Muscle layer of colon (tissue), 2 donors: ENCODE measurements around the gene SNAP47.

ENCODE experiments used
- H3K27ac ChIP-seq: one replicate; pipeline ENCODE4 v1.7.0; 2013; ENCODE audit warnings: low read depth, mild to moderate bottlenecking, low read length, moderate library complexity
- H3K27me3 ChIP-seq, 2 donors: one replicate each; pipeline ENCODE4 v1.7.0; 2013; ENCODE audit warnings: low read length in 2 of 2, mild to moderate bottlenecking in 2 of 2; ENCODE audit not compliant: insufficient read depth in 2 of 2, control insufficient read depth in 1 of 2
- H3K36me3 ChIP-seq: one replicate; pipeline ENCODE4 v1.7.0; 2013; ENCODE audit warnings: mild to moderate bottlenecking, low read length; ENCODE audit not compliant: insufficient read depth
- H3K4me1 ChIP-seq: one replicate; pipeline ENCODE4 v1.7.0; 2013; ENCODE audit warnings: mild to moderate bottlenecking, low read length; ENCODE audit not compliant: insufficient read depth
- H3K4me3 ChIP-seq, 2 donors: one replicate each; pipeline ENCODE4 v1.7.0; 2013; ENCODE audit warnings: low read length in 2 of 2, low read depth in 1 of 2, mild to moderate bottlenecking in 1 of 2, moderate library complexity in 1 of 2
- H3K9ac ChIP-seq: one replicate; pipeline ENCODE4 v1.7.0; 2013; ENCODE audit warnings: low read length
- H3K9me3 ChIP-seq: one replicate; pipeline ENCODE4 v1.7.0; 2013; ENCODE audit warnings: mild to moderate bottlenecking, low read length
- donor health status: abdominal sarcoma.
- donor health status: Adenocarcinoma of cecum.

The SNAP47 gene

DNA sequence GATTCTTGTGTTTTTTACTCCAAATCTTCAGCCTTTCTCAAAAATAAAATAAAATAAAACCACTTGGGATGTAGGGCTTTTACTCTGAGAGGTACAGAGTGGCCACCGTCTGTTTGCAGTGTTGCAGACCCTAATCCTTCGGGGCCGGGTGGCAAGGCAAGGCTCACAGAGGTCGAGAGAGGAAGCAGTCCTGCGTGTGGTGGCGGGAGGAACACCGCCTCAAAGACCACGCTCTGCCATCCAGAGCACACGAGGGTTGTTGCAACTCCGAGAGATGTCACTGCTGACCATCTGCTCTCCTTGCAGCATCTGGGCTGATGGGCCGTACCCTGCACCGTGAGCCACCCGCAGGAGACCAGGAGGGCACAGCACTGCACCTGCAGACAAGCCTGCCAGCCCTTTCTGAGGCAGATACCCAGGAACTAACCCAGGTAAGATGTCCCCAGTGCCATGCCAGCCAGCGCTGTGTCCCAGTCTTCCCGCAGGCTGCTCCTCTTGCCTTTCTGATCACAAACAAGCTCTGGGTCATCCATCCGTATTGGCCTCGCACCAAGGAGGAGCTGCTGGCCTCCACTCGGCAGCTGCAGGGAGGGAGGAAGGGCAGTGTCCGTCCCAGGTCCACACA, 31.5 kb downstream of the SNAP47 start:
- Histone ChIP-seq H3K9ac (no peak overlapping the region), H3K27me3 (no peaks in the 10 kb centered on the region), H3K4me3 (no peak overlapping the region), H3K36me3 (peaks cover 41% of the 10 kb centered on the region), H3K9me3 (no peaks in the 10 kb centered on the region), H3K27ac (no peak overlapping the region), H3K4me1 (peaks cover 21% of the 10 kb centered on the region)

DNA sequence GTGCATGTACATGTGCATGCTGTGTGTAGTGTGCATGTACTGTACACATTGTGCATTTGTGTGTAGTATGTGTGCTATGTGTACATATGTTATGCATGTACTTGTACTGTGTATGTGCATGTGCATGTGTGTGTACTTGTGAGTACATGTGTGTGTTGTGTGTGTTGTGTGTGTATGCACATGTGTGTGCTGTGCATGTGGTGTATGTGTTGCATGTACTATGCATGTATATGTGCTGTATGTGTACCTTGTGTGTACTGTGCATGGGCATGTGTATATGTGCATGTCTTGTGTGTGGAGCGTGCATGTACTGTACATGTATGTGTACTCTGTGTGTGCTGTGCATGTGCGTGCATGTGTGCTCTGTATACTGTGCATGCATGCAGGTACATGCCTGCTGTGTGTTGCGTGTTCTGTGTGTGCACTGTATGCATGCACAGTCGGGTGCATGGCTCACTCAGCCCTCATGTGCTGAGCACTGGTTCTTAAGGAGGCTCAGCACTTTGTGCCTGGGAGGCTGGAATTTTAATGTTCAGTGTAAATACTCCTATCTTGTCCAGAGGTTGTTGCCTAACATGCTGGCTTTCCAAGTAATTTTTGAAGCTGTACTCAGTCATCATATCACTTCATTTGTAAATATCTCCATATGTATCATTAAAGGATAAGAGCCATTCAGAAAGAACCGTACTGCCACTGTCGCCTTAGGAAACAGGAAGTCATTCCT, 32.3 kb downstream of the SNAP47 start:
- H3K36me3 ChIP-seq: peaks cover 41% of the 10 kb centered on the region
- H3K9me3 ChIP-seq: no peaks in the 10 kb centered on the region
- no peak overlapping the region for H3K27ac ChIP-seq
- H3K9ac ChIP-seq: no peak overlapping the region
- H3K27me3 ChIP-seq: no peaks in the 10 kb centered on the region
- peaks cover 14% of the 10 kb centered on the region for H3K4me1 ChIP-seq
- H3K4me3 ChIP-seq: no peak overlapping the region

DNA sequence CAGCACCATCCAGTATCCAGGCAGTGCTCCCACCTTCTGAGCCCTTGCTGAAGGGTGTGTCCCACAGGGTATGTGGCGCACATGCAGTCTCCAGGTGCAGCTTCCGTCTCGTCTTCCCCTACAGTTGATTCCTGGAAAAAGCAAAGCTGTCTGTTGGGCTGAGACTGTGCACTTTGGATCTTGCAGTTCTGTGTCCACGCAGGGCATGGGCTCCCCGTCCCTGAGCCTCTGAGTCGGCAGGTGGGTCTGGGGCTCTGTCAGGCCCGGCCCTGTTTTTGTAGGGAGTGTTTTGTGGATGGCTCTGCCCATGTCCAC, 32.8 kb downstream of the SNAP47 start:
- Histone ChIP-seq H3K9me3 (no peaks in the 10 kb centered on the region), H3K9ac (no peak overlapping the region), H3K36me3 (peaks cover 41% of the 10 kb centered on the region), H3K4me1 (peaks cover 9% of the 10 kb centered on the region), H3K4me3 (no peak overlapping the region), H3K27ac (no peak overlapping the region), H3K27me3 (no peaks in the 10 kb centered on the region)

DNA sequence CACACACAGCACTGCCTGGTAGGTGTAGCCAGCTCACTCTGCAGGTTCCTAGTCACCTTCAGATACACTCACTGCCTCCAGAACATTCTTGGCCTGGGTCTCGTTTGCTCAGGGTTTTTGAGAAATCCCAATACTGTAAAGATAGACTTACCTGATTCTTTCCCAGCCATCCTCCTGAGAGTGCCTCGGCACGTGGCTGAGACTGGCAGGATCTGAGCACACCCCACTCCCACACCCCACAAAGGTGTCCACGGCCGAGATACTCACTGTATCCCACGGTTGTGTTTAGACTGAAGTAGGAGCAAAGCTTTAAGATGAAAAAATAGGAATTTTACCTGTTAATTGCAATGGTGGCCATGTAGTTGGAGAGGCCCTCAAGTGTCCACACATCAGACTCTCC, 33.4 kb downstream of the SNAP47 start:
- no peak overlapping the region for H3K27ac ChIP-seq
- peaks cover 41% of the 10 kb centered on the region for H3K36me3 ChIP-seq
- H3K27me3 ChIP-seq: no peaks in the 10 kb centered on the region
- peaks cover 7% of the 10 kb centered on the region for H3K4me1 ChIP-seq
- H3K4me3 ChIP-seq: no peak overlapping the region
- H3K9ac ChIP-seq: no peak overlapping the region
- no peaks in the 10 kb centered on the region for H3K9me3 ChIP-seq

DNA sequence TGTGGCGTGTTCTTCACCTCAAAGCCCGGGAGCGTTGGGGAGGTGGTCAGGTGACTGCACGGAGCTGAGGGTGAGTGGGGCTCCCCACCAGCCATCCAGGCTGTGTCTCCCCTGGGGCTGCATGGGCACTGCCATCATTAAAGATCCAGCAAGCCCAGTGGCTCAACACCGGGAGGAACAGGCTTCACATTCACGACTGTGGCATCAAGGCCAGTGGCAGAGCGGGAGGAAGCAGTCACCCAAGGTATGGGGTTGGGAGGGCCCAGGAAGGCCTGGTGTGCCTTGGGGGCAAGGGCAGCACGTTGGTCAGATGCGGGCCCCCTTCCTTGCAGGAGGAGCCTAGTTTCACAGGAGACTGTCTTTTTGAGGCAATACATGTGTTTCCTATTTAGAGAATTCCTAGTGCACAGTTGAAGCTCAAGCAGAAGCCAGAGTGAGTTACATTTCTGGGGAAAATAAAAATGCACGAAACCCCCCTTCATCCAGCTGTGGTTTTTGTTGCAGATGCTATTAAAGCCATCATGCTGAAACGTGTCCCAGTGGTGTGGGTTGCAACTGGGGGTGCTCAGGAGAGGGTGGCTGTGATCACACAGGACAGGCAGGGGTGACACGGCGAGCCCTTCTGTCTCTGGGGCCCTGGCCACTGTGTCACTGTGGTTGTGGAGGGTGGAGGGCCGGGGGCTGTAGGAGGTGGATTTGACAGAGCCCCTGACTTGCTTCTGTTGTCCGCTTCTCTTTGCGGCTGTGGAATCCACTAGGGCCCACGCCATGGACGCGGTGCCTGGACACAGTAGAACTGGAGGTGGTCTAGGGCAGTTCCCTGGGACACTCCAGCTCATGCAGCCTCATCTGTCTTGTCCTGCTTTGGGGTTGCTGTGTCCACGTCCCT, 34.1 kb downstream of the SNAP47 start:
- no peak overlapping the region for H3K9ac ChIP-seq
- H3K36me3 ChIP-seq: peaks cover 41% of the 10 kb centered on the region
- no peaks in the 10 kb centered on the region for H3K9me3 ChIP-seq
- H3K27ac ChIP-seq: no peak overlapping the region
- H3K4me3 ChIP-seq: no peak overlapping the region
- H3K4me1 ChIP-seq: peaks cover under 1% of the 10 kb centered on the region
- H3K27me3 ChIP-seq: no peaks in the 10 kb centered on the region

DNA sequence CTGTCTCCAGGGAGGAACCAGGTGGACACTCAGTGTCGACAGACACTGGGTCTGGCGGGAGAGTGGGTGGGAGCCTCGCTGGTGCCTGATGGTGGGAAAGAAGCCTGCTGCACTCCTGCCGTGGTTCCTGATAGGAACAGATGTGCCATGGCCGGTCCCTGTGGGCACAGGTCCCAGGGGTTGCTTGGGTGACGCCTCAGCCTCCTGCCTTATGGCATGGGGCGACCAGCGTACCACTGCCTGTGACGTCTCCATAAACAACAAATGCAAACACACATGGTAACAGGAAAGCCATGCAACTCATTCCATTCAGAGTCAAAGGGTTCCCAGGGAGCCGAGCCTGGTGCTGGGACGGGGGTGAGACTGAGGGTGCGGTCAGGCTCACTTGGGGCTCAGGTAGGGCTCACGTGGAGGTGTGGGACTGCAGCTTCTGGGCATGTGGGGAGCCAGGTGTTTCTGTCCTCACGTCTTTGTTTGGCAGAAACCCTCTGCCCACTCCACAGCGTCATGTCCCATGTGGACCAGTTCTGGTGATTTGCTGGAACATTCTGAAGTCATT, 34.8 kb downstream of the SNAP47 start:
- no peak overlapping the region for H3K4me3 ChIP-seq
- peaks cover 41% of the 10 kb centered on the region for H3K36me3 ChIP-seq
- H3K27me3 ChIP-seq: no peaks in the 10 kb centered on the region
- no peak overlapping the region for H3K9ac ChIP-seq
- H3K27ac ChIP-seq: no peak overlapping the region
- H3K4me1 ChIP-seq: peaks cover 3% of the 10 kb centered on the region
- H3K9me3 ChIP-seq: no peaks in the 10 kb centered on the region

DNA sequence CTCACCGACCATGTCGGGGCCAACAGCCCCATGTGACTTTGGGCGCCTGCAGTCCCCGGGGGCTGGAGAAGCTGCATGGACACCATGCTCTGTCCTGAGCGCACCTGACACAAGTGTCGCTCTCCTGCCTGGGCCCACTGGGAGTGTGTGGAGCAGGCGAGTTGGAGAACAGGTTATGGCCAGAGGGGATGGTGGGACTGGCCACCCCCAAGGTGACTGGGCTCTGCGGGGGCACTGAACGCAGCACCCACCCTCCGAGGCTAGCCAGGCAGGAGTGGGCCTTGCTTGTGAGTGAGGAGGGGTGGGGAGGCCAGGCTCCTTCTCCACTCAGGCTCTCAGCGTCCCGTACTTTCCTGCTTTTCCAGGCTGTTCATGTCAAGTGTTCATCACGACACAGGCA, 35.6 kb downstream of the SNAP47 start:
- peaks cover 41% of the 10 kb centered on the region for H3K36me3 ChIP-seq
- no peaks in the 10 kb centered on the region for H3K9me3 ChIP-seq
- no peak overlapping the region for H3K27ac ChIP-seq
- H3K4me3 ChIP-seq: no peak overlapping the region
- no peaks in the 10 kb centered on the region for H3K27me3 ChIP-seq
- H3K4me1 ChIP-seq: peaks cover 10% of the 10 kb centered on the region
- H3K9ac ChIP-seq: no peak overlapping the region

DNA sequence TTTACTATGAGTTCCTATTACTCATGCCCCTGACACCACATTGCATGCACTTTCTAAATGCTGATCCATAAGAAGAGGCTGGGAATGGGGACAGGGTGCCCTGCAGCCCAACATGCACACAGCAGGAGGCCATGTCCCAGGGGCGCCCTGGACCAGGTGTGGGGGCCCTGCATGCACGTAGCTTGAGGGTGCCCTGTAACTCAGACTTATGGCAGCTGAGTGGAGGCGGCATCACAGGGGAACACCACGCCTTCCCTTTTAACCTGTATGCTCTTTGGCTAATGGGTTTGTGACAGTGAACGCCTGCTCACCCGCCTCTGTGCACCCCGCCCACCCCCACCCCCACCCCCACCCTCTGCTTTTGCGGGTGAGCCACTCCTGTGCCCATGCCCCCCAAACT, 36.1 kb downstream of the SNAP47 start:
- peaks cover 41% of the 10 kb centered on the region for H3K36me3 ChIP-seq
- no peaks in the 10 kb centered on the region for H3K27me3 ChIP-seq
- H3K4me1 ChIP-seq: peaks cover 10% of the 10 kb centered on the region
- H3K9ac ChIP-seq: no peak overlapping the region
- no peak overlapping the region for H3K27ac ChIP-seq
- no peak overlapping the region for H3K4me3 ChIP-seq
- no peaks in the 10 kb centered on the region for H3K9me3 ChIP-seq

DNA sequence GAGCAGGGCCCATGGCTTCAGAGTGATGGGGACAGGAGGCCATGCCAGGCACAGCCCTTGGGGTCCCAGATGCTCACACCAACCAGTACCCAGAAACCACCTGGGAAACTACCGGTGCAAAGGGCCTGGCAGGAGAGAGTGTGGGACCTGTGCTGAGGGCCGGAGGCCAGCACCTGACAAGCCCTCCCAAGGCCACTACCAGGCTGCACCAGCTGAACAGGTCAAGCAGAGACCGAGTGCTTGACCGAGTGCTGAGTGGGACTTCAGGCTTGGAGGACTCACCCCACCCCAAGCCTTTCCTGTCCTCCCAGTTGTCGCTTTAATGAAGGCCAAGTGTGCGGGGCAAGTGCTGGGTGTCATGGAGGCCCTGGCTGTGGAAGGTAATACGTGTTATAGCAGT, 36.5 kb downstream of the SNAP47 start:
- H3K27me3 ChIP-seq: no peaks in the 10 kb centered on the region
- H3K27ac ChIP-seq: no peak overlapping the region
- H3K9me3 ChIP-seq: no peaks in the 10 kb centered on the region
- H3K36me3 ChIP-seq: peaks cover 41% of the 10 kb centered on the region
- H3K4me1 ChIP-seq: peaks cover 10% of the 10 kb centered on the region
- no peak overlapping the region for H3K4me3 ChIP-seq
- no peak overlapping the region for H3K9ac ChIP-seq

DNA sequence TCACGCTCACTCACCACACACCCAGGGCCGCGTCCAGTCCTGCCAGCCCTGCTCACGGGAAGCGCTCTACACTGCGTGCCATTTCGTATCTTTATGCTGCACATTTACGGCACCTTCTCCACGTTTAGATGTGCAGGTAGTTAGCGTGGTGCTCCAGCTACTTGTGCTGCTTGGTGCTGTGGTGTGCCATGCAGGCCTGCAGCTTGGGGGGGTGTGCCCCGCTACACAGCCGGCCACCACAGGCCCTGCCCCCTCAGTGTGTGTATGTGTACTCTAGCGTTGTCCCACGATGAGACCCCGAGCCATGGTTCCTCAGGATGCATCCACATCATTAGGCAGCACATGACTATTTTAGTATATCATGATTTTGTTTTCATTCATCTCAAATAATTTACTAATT, 38.3 kb downstream of the SNAP47 start:
- no peak overlapping the region for H3K4me3 ChIP-seq
- no peaks in the 10 kb centered on the region for H3K27me3 ChIP-seq
- H3K4me1 ChIP-seq: peaks cover 10% of the 10 kb centered on the region
- no peak overlapping the region for H3K9ac ChIP-seq
- peaks cover 23% of the 10 kb centered on the region for H3K36me3 ChIP-seq
- H3K9me3 ChIP-seq: no peaks in the 10 kb centered on the region
- no peak overlapping the region for H3K27ac ChIP-seq

DNA sequence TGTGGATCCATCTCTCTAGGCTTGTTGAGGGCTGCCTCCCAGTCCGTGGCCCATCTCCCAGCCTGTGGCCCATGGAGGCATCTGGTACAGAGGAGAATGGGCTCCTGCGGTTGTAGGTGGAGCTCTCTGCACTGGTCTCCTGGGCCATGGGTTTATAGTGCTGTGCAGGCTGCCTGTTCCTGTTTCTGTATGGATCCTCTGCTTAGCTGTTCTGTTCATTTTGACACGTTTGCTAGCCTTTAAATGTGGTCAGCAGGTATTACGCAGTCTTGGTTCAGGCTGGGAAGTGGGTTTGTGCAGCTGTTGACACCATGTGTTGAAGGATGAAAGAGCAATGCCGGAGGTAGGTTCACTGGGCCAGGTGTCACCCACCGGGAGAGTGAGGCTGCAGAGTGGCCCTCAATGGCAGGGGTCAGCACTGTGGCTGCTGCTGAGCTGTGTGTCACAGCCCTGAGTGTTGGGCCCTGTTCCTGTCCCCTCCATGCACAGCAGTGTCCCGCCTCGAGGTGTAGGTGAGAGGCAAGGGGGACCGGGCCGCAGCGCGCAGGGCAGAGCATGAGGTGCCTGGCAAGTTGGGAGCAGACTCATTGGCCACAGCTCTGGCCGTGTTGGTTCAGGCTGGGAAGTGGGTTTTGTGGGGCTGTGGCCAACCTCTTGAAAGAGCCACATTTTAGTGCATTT, 39.0 kb downstream of the SNAP47 start:
- no peak overlapping the region for H3K9ac ChIP-seq
- no peak overlapping the region for H3K4me3 ChIP-seq
- H3K27me3 ChIP-seq: no peaks in the 10 kb centered on the region
- H3K36me3 ChIP-seq: peaks cover 16% of the 10 kb centered on the region
- peaks cover 10% of the 10 kb centered on the region for H3K4me1 ChIP-seq
- H3K9me3 ChIP-seq: no peaks in the 10 kb centered on the region
- H3K27ac ChIP-seq: no peak overlapping the region
